Subcutaneous adipose tissue (tissue), 4 donors: Measurements from ENCODE around the gene ROR1. TPM values are rescaled to one million over a fixed set of nuclear protein-coding genes. Genes with fewer than 3 reads are reported as not detected.

Experiments
- CTCF ChIP-seq: fragments of 450-650 bp; IDR thresholded peaks from one replicate; pipeline ENCODE4 v1.5.1; 2016; ENCODE audit warnings: low read depth, mild to moderate bottlenecking, control low read depth, antibody characterized with exemption, moderate library complexity
- total RNA-seq, 4 donors: library from RNA; depleted of rRNA; stranded (reverse); fragments of >200 nt; gene quantifications; one replicate each; pipeline ENCODE4 v1.1.0, GENCODE V29; 2016

The ROR1 gene
- total RNA-seq, 4 donors from 2014 or later = 5.8 to 10.2 (median 8.6) TPM

GRCh38 chr1:64117492-64117891 is 343.7 kb downstream of the ROR1 start:
- TF ChIP-seq CTCF = no peak

GRCh38 chr1:64121766-64122385 is 348.1 kb downstream of the ROR1 start:
- TF ChIP-seq CTCF = no peak

DNA sequence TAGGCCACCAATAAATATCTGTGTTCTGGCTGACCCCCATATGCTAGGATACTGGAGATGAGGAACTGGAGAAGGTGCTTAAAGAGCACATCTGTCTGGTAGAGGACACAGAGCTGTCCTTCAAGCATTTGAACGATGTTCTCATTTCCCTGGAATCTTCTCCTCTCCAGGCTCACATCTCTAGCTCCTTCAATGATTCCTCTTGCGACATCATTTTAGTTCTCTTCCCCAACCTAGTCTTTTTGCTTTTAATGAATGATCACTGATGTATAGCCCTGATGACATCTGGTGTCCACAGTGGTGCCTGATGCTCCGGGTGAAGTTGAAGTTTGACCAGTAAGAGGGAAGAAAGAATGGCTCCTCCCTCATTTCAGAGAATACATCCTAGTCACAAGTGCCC is 348.8 kb downstream of the ROR1 start:
- TF ChIP-seq CTCF = no peak

GRCh38 chr1:64124704-64125440 is 351.1 kb downstream of the ROR1 start:
- TF ChIP-seq CTCF = no peak

DNA sequence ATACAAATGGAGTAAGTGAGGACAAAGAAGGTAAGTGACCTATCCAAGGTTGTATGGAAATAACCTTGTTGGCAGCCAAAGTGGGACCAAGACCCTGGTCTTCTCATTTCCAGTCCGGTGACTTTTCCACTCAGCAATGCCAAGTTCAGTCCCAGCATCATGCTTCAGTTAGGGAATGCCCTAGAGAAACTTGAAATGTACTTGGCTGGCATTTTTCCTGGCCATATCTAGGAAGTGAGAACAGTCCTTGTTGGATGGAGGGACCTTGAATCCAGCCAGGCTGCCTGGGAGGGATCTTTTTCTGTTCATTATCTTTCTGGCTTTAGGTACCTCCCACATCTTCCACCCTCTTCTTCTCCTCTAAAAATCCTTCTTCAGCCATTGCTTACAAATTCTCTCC is 352.8 kb downstream of the ROR1 start:
- TF ChIP-seq CTCF = no peak

DNA sequence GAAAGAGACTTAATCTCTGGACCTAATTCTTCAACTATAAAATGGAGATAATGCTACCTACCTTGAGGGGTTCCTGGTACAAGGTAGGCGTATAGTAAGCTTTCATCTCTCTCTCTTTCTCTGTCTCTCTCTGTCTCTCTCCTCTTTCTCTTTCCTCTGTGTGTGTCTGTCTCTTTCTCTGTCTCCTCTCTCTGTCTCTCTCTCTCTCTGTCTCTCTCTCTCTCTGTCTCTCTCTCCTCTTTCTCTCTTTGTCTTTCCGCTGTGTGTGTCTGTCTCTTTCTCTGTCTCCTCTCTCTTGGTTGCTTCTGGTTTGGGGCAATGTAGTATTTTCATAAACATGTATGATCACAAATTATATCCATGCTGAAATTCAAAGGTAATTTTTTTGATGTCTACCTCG is 353.5 kb downstream of the ROR1 start:
- no peak for TF ChIP-seq CTCF

GRCh38 chr1:64129701-64130100 is 355.9 kb downstream of the ROR1 start:
- no peak for TF ChIP-seq CTCF
